ENCODE measurements around the gene DCAKD. TPM values are rescaled to one million over a fixed set of nuclear protein-coding genes. Genes with fewer than 3 reads are reported as not detected.

The DCAKD gene
- total RNA-seq, 1 experiment from 2014 or later, result 31.9 TPM

DNA sequence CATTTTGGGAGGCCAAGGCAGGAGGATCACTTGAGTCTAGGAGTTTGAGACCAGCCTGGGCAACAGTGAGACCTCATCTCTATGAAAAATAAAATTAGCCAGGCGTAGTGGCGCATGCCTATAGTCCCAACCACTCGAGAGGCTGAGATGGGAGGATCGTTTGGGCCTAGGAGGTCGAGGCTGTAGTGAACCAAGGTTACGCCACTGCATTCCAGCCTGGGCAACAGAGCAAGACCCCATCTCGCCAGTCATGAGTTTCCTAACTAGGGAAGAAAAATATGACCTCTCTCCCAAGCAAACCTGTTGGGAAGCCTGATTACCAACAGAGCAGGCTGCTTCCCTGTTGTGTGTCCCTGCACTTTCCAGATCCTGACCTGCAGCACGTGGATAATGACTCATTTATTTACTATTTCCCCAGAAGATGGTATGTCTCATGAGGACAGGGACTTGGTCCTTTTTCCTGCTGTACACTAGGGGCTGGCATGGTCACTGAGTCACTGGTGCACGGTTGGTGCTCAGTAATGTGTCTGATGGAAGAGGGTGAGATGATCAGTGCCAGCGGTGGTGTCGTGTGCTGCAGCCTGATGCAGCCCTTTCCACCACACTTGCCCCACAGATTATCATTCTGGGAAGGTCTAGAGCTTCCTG is 40.5 kb upstream of the DCAKD start:
- POLR2A ChIA-PET, result no interaction called here

More for the DNA sequence above, 40.5 kb upstream of the DCAKD start:
- Histone ChIP-seq H3K27me3 (ENCODE audit: insufficient read depth, low read length) (no peaks in the 10 kb centered on the region), H4K20me1 (ENCODE audit: insufficient read depth) (peaks cover 4% of the 10 kb centered on the region; the same call in 1 of the 2 replicates), H3K27ac (ENCODE audit: low read depth, low read length) (0 out of 2 replicates have a peak overlapping the region, but pooled peaks have one; percentile 16), H3K36me3 (ENCODE audit: control insufficient read depth in 1 of 2, insufficient read depth in 2 of 2, low read length in 2 of 2) (peaks cover 53 to 62% of the 10 kb centered on the region in 2 experiments), H2AFZ (ENCODE audit: low read depth, low read length, poor library complexity, severe bottlenecking) (no peak overlapping the region), H3K4me3 (replicated peaks in 1 of 2; ENCODE audit: low read depth in 1 of 2, low read length in 2 of 2) (no peak overlapping the region), H3K79me2 (ENCODE audit: insufficient read depth, low read length) (peaks cover 23% of the 10 kb centered on the region), H3K9ac (ENCODE audit: low read length) (no peak overlapping the region), H3K9me2 (ENCODE audit: insufficient read depth) (no peaks in the 10 kb centered on the region), H3K4me1 (ENCODE audit: control insufficient read depth in 1 of 2, insufficient read depth in 2 of 2, low read length in 2 of 2) (peaks cover 3 to 24% of the 10 kb centered on the region in 2 experiments), H3K4me2 (ENCODE audit: low read length) (no peak overlapping the region), H3K9me3 (ENCODE audit: control insufficient read depth in 1 of 2, insufficient read depth in 1 of 2, low read depth in 1 of 2, low read length in 2 of 2) (no peaks in the 10 kb centered on the region)
- intact Hi-C loops (cut with micrococcal nuclease), result loop anchor here (10.0 kb wide), 1 partner anchor 317 kb away; no protein-coding TSS in a partner anchor
- ATAC-seq, result no peak
- no TSS peak for BruUV-seq (replicated peaks)
- RAD21 ChIA-PET (ENCODE audit: low non-redundant PET in 1 of 2, low total read pairs in 2 of 2, uncharacterized antibody in 2 of 2, unreplicated experiment in 2 of 2), result no interaction called here
- no peak for DNase-seq (ENCODE audit: low read depth, low spot score)
- TF ChIP-seq ELF1 (IDR thresholded peaks at IDR 0.05; ENCODE audit: borderline replicate concordance, low read depth) (no peak), SIN3A (IDR thresholded peaks at IDR 0.05; ENCODE audit: low read depth) (no peak), YY1 (IDR thresholded peaks at IDR 0.05; ENCODE audit: extremely low read depth, insufficient replicate concordance, low read depth, low read length) (no peak), EZH2phosphoT487 (IDR thresholded peaks at IDR 0.05; ENCODE audit: borderline replicate concordance) (no peak), ZFX (IDR thresholded peaks at IDR 0.05) (no peak), POLR2A (IDR thresholded peaks at IDR 0.05; ENCODE audit: borderline replicate concordance, extremely low read depth, insufficient read depth, insufficient read length) (no peak), CTCF (IDR thresholded peaks at IDR 0.05 in 2 of 3, conservative IDR thresholded peaks at IDR 0.05 in 1 of 3; ENCODE audit: borderline replicate concordance in 1 of 3, insufficient read depth in 1 of 3, low read depth in 2 of 3, low read length in 2 of 3) (no peak), SRF (IDR thresholded peaks at IDR 0.05; ENCODE audit: low read depth) (no peak), FOSL1 (IDR thresholded peaks at IDR 0.05; ENCODE audit: low read depth) (no peak), EGR1 (IDR thresholded peaks at IDR 0.05; ENCODE audit: low read depth) (no peak), JUND (IDR thresholded peaks at IDR 0.05) (no peak), ZNF274 (IDR thresholded peaks at IDR 0.05; ENCODE audit: low read depth, low read length) (no peak)
- CTCF ChIA-PET, result no interaction called here
